GM19035 (cell line): ENCODE data around the gene GABBR2.
"Not testable (repeated sequence)": the region's sequence is repeated elsewhere in the genome, so short reads cannot be mapped to it uniquely, and the experiment has no call there.

ENCODE experiments used
- ATAC-seq: cut with Tn5 transposase; IDR thresholded peaks from one replicate; pipeline ENCODE4 v1.9.1; 2021; ENCODE audit not compliant: unreplicated experiment

Gene GABBR2

DNA sequence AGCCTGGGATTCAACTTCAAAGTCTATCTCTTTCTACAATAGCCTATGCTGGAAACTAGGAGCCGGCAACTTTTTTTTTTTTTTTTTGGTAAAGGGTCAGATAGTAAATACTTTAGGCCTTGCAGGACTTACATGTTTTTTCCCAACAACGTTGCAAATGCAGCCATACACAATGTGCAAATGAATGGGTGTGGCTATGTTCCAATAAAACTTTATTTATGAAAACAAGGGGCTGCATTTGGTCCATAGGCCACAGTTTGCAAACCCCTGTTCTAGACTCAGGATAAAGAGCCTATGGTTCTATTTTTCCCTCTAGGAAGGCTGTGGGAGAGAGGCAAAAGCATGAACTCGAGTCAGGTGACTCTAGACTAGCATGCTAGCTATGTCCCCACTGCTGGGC is 189.1 kb downstream of the GABBR2 start:
- ATAC-seq, result no peak

DNA sequence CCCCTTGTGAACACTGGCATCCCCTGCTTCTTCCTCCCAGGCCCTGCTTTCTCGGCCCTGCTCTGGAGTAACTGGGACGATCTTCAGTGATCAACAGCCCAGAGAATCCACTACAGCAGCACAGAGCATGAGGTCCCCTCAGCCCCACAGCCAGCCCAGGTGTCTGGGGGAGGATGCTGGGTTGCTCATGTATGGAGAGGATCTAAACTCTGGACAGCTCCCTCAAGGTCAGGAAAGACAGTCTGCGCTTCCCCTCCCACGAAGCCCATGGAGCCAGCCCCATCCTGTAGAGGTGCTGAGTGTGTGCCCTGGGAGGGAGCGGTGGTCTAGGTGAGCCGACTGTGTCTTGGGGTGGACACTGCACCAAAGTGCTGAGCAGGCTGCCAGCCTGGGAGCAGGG is 190.2 kb downstream of the GABBR2 start:
- ATAC-seq, result no peak

- no peak for ATAC-seq
These were observed 191.0 kb downstream of the GABBR2 start for GRCh38 chr9:98517761-98518160.

- no peak for ATAC-seq
These were observed 191.7 kb downstream of the GABBR2 start for GRCh38 chr9:98516897-98517503.

GRCh38 chr9:98516205-98516896 is 192.4 kb downstream of the GABBR2 start:
- no peak for ATAC-seq

DNA sequence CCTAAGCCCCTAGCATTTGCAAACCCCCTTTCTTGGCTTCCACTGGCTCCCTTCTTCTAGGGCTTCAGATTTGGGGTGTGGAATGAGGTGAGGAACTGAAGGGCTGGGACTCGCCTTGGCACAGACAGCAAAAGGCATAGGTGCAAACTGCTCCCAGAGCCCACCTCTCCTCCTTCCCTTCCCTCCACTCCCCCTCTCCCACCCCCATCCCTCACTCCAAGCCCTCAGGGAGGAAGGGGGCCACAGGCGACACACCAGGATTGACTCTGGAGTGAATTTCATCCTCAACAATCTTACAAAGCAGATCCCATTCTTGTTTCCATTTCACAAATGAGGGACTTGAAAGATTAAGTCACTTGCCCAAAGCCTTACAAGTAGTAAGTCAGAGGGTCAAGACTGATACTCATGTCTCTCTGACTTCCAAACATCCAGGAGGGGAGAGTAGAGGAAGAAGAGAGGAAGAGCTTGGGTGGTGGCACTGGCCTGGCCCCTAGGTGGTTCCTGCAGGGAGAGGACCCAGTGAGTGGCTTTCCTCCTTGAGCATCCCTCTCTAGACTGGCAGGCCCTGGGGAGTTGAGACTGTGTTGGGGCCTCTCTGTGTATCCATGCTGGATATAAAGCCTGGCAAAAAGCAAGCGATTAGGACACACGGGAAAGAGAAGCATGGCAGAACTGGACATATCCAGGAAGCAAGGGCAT is 193.1 kb downstream of the GABBR2 start:
- no peak for ATAC-seq

DNA sequence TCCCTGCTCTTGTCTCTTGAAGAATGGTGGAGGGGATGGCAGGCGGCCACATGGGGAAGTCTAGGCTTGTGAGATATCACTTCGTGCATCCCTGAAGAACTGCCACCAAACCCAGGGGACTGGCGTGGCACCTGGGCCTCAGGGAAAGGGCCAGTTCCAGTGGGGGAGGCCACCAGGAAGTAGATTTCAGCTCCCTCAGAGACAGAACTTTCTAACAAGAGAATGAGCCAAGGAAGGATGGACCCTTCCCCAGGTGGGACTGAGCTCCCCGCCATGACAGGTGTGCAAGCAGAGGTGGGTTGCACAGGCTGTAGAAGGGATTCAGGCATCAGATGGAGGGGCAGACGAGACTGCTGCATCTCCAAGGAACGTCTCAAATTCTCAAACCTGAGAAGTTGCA is 193.9 kb downstream of the GABBR2 start:
- ATAC-seq, result no peak

DNA sequence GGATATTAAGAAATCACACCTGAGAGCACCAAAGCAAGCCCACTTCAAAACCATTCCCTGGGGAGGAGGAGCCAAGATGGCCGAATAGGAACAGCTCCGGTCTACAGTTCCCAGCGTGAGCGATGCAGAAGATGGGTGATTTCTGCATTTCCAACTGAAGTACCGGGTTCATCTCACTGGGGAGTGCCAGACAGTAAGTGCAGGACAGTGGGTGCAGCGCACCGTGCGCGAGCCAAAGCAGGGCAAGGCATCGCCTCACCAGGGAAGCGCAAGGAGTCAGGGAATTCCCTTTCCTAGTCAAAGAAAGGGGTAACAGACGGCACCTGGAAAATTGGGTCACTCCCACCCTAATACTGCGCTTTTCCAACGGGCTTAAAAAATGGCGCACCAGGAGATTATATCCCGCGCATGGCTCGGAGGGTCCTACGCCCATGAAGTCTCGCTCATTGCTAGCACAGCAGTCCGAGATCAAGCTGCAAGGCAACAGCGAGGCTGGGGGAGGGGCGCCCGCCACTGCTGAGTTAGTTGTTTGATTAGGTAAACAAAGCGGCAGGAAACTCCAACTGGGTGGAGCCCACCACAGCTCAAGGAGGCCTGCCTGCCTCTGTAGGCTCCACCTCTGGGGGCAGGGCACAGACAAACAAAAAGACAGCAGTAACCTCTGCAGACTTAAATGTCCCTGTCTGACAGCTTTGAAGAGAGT is 200.4 kb downstream of the GABBR2 start:
- ATAC-seq, result not testable (repeated sequence)

DNA sequence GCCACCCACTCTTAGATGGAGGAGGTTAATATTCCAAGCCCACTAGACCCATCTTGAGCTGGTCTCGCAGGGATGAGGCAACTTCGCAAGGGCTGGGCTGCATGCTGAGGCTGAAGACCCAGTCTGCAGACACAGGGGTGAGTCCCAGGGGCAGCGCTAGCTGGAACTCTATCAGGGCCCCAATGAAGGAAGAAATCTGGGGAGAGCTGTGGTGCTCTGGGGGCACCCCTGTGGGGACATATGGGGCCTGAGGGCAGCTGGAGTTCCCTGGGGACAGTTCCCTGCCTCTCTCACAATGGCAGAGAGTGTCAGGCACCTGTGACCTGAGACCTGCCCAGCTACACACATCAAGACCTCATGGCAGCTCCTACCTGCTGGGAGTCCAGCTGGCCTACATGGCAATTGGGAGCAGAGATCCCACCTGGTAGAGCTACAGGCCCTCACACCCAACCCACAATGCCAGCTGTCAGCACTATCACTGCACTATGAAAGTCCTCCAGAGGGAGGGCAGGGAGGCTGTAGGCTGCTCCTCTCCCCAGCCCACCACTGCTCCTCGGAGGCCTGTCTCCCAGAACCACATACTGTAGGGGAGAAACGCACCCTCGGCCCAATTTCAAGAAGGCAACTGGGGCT is 202.2 kb downstream of the GABBR2 start:
- no peak for ATAC-seq

- ATAC-seq, result no peak
These were observed 204.1 kb downstream of the GABBR2 start for GRCh38 chr9:98504298-98505282.

GRCh38 chr9:98503867-98504266 is 204.9 kb downstream of the GABBR2 start:
- ATAC-seq, result no peak

DNA sequence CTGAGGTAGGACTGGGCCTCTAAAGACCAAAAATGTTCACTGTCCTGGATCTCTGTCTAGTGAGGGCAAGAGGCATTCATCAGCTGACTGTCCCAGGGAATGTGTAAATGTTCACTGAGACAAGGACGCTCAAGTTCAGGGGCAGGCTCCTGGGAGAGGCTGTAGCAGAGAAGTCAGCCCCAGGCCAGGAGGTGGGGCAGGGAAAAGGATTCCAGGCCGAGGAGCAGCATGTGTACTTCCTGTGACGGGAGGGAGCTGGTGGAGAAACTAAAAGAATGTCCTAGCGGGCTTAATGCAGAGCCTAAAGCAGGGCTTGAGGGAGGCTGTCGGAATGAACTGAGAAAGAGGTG is 205.8 kb downstream of the GABBR2 start:
- no peak for ATAC-seq

DNA sequence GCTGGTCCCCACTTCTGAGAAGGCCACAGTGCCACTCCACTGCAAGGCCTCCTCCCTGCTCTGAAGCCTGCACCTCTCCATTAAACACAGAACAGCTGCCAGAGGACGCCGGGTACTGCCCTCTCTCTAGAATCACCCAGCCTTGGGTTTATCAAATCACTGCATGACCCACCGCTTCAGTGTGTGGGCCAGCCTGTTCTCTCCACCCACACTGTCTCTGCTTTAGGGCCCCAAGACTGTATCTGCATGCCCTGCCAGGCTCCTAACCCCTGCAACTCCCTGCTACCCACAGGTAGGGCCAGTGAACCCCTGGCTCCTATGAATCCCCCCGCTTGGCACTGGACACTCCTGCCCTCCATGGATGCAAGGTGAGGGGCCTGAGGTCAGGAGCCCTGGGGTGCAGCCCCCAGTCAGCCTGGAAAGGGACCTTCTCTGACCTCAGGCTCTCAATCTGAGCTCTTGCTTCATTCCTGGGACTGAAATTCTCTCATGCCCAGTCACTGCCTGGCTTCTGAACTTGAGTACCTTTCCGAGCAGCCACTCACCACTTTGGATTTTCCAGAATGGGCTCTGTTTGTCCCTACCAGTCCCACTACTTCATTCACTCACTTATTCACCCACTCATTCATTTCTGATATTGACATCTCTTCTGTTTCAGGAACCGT is 206.3 kb downstream of the GABBR2 start:
- ATAC-seq, result no peak

DNA sequence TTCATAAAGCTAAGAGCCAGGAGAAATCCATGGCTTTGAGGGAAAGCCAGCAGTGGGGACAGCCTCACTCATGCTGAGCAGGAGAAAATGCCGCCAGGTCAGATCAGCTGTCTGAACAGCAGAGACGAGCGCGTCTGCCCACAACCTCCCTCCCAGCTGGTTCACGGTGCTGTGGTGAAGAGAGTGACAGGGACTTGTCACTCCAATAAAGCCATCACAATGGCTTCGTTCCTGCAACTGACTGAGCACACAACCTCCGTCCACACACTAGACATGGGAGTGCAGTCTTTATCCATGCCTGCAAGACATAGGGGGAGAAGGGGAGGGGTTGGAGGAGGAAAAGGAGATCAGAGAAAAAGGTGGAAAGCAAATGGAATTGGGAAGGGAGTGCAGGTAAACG is 206.9 kb downstream of the GABBR2 start:
- no peak for ATAC-seq

DNA sequence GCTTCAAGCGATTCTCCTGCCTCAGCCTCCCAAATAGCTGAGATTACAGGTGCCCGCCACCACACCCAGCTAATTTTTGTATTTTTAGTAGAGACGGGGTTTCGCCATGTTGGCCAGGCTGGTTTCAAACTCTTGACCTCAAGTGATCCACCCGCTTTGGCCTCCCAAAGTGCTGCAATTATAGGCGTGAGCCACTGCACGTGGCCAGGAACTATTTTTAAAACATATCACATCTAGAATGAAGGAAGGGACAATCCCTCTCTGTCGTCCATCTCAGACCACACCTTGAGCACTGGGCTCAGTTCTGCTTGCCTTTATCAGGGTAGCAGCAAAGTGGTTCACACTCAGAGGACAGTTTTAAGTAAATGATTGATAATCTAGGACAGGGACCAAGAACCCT is 207.5 kb downstream of the GABBR2 start:
- ATAC-seq, result not testable (repeated sequence)

DNA sequence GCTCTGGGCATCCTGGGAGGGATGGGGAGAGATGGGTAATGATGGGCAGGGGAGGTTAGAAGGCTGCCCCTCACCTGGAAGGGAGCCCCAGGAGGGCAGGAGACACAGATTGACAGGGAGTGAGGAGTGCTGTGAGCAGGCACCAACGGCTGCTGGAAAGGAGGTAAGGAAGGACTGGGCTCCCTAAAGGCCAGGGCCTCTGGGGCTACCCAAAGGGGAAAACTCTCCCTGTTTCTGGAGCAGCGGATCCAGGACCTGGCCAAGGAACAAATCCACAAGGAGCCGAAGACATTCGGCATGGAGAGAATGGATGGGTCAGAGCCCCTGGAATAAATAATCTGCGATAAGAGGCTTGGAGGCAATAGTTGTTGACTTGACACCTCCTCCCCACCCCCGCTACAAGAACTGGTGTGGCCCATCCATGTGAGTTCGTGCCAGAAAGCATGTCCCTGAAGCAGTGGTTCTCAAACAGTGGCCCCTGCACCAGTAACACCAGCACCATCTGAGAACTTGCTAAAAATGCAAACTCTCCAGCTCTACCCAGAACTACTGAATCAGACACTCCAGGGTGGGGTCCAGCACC is 208.3 kb downstream of the GABBR2 start:
- ATAC-seq, result no peak

- ATAC-seq, result no peak
These were observed 213.2 kb downstream of the GABBR2 start for GRCh38 chr9:98495530-98495929.

DNA sequence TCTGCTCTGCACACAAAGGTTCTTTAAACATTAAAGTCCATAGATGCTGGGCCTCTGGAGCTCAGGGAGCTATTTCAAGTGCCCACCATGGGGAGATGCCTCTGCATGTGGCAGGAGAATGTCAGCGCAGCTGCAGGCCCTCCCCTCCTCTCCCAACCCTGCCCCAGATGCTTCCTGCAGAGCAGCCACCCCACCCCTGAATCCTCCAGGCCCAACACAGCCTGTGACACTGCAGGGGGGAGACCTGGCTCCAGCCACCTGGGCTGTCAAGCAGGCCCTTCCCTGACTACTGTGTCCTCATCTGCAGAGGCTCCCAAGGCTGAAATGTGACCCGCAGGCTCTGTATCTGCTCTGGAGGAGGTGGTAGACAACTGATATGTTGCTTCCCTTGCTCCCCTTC is 213.9 kb downstream of the GABBR2 start:
- no peak for ATAC-seq

DNA sequence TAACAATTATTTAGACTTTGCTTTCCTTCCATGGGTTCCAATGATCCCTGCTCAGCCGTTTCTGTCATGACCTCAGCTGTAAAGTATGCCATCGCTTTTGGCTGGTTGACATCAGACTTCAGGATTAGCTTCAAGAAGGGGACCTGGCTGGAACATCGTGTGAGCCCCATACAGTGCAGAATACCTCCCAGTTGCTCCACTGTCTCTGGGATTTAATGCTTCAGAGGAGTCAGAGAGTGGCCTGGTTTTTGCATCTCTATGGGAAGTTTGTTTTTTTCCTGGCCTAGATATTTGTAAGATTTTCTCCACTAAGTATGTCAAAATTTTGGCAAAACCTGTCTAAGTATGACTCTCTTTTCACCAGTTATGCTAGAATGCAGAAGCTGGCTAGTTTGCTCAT is 216.9 kb downstream of the GABBR2 start:
- no peak for ATAC-seq
